Gastroesophageal sphincter (tissue), 3 donors: ENCODE measurements around the gene SREBF2.

Experiments used
- EP300 ChIP-seq: sonication (generic); formaldehyde crosslinking; IDR thresholded peaks from one replicate; pipeline ENCODE4 v1.6.1; 2017; ENCODE audit warnings: antibody characterized with exemption, mild to moderate bottlenecking
- POLR2A ChIP-seq, 2 donors: fragments of 450-650 bp; IDR thresholded peaks; one replicate each; pipeline ENCODE4 v1.6.1; 2017; ENCODE audit warnings: antibody characterized with exemption in 2 of 2, mild to moderate bottlenecking in 2 of 2, moderate library complexity in 1 of 2
- POLR2AphosphoS5 ChIP-seq: sonication (generic); formaldehyde crosslinking; IDR thresholded peaks from one replicate; pipeline ENCODE4 v1.6.1; 2017; ENCODE audit warnings: antibody characterized with exemption
- TF ChIP-seq, protein P1 (sequence below), 4 experiments: fragments of 200-600 bp in 2 of 4; fragments of 450-650 bp in 2 of 4; sonication (generic) in 1 of 4; IDR thresholded peaks; one replicate each; pipeline ENCODE4 v1.5.1; 2017 to 2019; ENCODE audit warnings: antibody characterized with exemption in 4 of 4, mild to moderate bottlenecking in 2 of 4, moderate library complexity in 2 of 4

GRCh38 chr22:41893591-41894375, 60.9 kb downstream of the SREBF2 start:
- TF ChIP-seq, protein P1, sequence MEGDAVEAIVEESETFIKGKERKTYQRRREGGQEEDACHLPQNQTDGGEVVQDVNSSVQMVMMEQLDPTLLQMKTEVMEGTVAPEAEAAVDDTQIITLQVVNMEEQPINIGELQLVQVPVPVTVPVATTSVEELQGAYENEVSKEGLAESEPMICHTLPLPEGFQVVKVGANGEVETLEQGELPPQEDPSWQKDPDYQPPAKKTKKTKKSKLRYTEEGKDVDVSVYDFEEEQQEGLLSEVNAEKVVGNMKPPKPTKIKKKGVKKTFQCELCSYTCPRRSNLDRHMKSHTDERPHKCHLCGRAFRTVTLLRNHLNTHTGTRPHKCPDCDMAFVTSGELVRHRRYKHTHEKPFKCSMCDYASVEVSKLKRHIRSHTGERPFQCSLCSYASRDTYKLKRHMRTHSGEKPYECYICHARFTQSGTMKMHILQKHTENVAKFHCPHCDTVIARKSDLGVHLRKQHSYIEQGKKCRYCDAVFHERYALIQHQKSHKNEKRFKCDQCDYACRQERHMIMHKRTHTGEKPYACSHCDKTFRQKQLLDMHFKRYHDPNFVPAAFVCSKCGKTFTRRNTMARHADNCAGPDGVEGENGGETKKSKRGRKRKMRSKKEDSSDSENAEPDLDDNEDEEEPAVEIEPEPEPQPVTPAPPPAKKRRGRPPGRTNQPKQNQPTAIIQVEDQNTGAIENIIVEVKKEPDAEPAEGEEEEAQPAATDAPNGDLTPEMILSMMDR (IDR thresholded peaks at IDR 0.05) = no peak
- TF ChIP-seq POLR2AphosphoS5 (no peak), POLR2A (IDR thresholded peaks at IDR 0.05) (no peak), EP300 (no peak)
